Parathyroid adenoma (tissue), 2 donors: ENCODE data around the gene KIRREL3.

Experiments
- H2AFZ ChIP-seq: fragments of 300-600 bp; sonication (generic); one replicate; pipeline ENCODE4 v1.7.0; 2017; ENCODE audit warnings: antibody characterized with exemption, mild to moderate bottlenecking
- H3K27ac ChIP-seq: fragments of 300-600 bp; sonication (generic); one replicate; pipeline ENCODE4 v1.7.0; 2017
- H3K27me3 ChIP-seq: fragments of 300-600 bp; sonication (generic); one replicate; pipeline ENCODE4 v1.7.0; 2017; ENCODE audit warnings: low read length; ENCODE audit not compliant: control insufficient read depth, insufficient read depth
- H3K36me3 ChIP-seq: fragments of 300-600 bp; sonication (generic); one replicate; pipeline ENCODE4 v1.7.0; 2017; ENCODE audit warnings: low read length; ENCODE audit not compliant: control insufficient read depth, insufficient read depth
- H3K4me1 ChIP-seq: fragments of 300-600 bp; sonication (generic); one replicate; pipeline ENCODE4 v1.7.0; 2017; ENCODE audit warnings: control low read depth
- H3K4me2 ChIP-seq: fragments of 300-600 bp; sonication (generic); one replicate; pipeline ENCODE4 v1.7.0; 2017; ENCODE audit warnings: low read length
- H3K4me3 ChIP-seq: fragments of 300-600 bp; sonication (generic); one replicate; pipeline ENCODE4 v1.7.0; 2017; ENCODE audit warnings: low read depth, low read length
- H3K79me2 ChIP-seq: fragments of 300-600 bp; sonication (generic); one replicate; pipeline ENCODE4 v1.7.0; 2017; ENCODE audit warnings: control low read depth
- H3K9ac ChIP-seq: fragments of 300-600 bp; sonication (generic); one replicate; pipeline ENCODE4 v1.7.0; 2017; ENCODE audit warnings: mild to moderate bottlenecking
- H3K9me3 ChIP-seq: fragments of 300-600 bp; sonication (generic); one replicate; pipeline ENCODE4 v1.7.0; 2017; ENCODE audit warnings: low read length; ENCODE audit not compliant: control insufficient read depth
- TF ChIP-seq, protein P1 (sequence below): fragments of 300-600 bp; sonication (generic); IDR thresholded peaks from one replicate; pipeline ENCODE4 v1.7.0; 2017; ENCODE audit warnings: antibody characterized with exemption, mild to moderate bottlenecking
- donor health status: primary hyperparathyroidism.

KIRREL3 gene

DNA sequence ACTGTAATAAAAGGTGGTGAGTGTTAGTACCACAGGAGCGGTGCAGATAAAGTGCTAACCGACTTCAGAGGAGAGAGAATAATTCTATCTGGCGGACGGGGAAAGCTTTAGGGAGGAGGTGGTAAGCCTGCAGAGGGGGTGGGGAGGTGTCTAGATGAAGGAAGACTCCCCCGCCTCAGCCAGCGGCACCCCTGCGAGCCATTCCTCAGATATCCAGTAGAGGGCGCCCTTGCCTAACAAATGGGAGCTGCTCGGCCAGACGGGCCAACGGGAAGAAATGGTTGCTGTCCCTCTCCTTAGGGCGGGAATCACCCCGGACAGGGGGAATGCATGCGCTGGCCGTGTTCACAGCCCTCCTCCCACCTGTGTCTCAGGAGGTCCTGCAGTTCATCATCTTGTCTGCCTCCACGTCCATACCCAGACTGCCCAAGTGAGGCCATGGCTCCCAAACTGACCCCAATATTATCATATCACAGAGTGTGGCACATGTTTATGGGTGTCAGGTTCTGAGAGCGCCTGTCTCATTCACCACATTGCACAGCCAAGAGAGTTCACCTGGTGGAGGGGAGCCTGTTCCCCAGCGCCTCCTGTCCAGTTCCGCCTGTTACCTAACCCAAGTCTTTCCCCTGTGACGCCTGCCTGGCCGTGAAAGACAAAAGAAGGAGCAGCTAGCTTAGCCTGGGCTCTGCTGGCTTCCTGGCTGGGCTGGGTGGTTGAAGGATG is 559.6 kb downstream of the KIRREL3 start:
- H3K79me2 ChIP-seq: no peaks in the 10 kb centered on the region
- no peak overlapping the region for H3K27ac ChIP-seq
- H3K27me3 ChIP-seq: no peaks in the 10 kb centered on the region
- H3K4me2 ChIP-seq: no peak overlapping the region
- H3K9ac ChIP-seq: no peak overlapping the region
- TF ChIP-seq, protein P1, sequence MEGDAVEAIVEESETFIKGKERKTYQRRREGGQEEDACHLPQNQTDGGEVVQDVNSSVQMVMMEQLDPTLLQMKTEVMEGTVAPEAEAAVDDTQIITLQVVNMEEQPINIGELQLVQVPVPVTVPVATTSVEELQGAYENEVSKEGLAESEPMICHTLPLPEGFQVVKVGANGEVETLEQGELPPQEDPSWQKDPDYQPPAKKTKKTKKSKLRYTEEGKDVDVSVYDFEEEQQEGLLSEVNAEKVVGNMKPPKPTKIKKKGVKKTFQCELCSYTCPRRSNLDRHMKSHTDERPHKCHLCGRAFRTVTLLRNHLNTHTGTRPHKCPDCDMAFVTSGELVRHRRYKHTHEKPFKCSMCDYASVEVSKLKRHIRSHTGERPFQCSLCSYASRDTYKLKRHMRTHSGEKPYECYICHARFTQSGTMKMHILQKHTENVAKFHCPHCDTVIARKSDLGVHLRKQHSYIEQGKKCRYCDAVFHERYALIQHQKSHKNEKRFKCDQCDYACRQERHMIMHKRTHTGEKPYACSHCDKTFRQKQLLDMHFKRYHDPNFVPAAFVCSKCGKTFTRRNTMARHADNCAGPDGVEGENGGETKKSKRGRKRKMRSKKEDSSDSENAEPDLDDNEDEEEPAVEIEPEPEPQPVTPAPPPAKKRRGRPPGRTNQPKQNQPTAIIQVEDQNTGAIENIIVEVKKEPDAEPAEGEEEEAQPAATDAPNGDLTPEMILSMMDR: peak; percentile 76
- no peaks in the 10 kb centered on the region for H3K4me1 ChIP-seq
- no peaks in the 10 kb centered on the region for H3K36me3 ChIP-seq
- H2AFZ ChIP-seq: no peak overlapping the region
- no peaks in the 10 kb centered on the region for H3K9me3 ChIP-seq
- H3K4me3 ChIP-seq: no peak overlapping the region

DNA sequence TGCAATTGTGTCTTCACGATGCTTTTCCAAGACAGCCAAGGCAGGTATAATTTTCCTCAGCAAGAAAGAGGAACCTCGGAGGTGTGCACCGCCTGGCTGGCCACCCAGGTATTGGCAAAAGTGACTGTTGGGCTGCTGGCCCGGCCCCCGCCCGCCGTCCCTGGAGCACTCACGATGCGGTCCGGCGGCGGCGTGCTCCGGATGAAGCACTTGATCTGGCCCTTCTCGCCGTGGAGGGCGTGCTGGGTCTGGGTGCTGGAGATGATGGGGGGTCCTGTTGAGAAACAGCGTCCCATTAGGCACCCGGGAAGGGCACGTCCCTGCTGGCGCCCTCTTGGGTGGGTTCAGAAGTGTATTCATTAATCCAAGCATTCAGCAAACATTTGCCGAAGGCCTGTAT is 560.3 kb downstream of the KIRREL3 start:
- H3K4me2 ChIP-seq: no peak overlapping the region
- no peaks in the 10 kb centered on the region for H3K36me3 ChIP-seq
- no peak overlapping the region for H2AFZ ChIP-seq
- no peak overlapping the region for H3K9ac ChIP-seq
- H3K4me3 ChIP-seq: no peak overlapping the region
- H3K27ac ChIP-seq: no peak overlapping the region
- H3K79me2 ChIP-seq: no peaks in the 10 kb centered on the region
- TF ChIP-seq, protein P1: no peak
- H3K9me3 ChIP-seq: no peaks in the 10 kb centered on the region
- no peaks in the 10 kb centered on the region for H3K4me1 ChIP-seq
- H3K27me3 ChIP-seq: no peaks in the 10 kb centered on the region

DNA sequence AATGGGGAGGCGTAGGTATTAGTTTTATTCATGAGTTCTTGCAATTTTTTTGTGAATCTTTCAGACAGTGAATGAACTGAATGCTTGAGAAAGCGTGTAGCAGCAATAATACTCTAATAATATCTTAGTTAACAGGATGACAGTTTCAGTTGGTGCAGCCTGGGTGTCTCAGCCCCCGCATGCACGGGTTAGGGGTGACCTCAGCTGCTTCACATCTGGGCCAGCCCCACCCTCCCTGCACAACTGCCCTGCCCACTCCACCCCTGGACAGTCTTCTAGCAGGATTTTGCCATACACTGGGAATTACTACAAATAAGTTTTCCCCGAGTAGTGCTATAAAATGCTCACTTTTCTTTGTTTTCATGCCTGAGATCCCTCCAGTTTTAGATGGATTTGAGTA is 561.9 kb downstream of the KIRREL3 start:
- H3K27ac ChIP-seq: no peak overlapping the region
- TF ChIP-seq, protein P1: no peak
- H3K9me3 ChIP-seq: no peaks in the 10 kb centered on the region
- no peak overlapping the region for H3K9ac ChIP-seq
- H3K4me1 ChIP-seq: no peaks in the 10 kb centered on the region
- H2AFZ ChIP-seq: no peak overlapping the region
- no peak overlapping the region for H3K4me3 ChIP-seq
- no peaks in the 10 kb centered on the region for H3K27me3 ChIP-seq
- H3K79me2 ChIP-seq: no peaks in the 10 kb centered on the region
- H3K4me2 ChIP-seq: no peak overlapping the region
- H3K36me3 ChIP-seq: no peaks in the 10 kb centered on the region

DNA sequence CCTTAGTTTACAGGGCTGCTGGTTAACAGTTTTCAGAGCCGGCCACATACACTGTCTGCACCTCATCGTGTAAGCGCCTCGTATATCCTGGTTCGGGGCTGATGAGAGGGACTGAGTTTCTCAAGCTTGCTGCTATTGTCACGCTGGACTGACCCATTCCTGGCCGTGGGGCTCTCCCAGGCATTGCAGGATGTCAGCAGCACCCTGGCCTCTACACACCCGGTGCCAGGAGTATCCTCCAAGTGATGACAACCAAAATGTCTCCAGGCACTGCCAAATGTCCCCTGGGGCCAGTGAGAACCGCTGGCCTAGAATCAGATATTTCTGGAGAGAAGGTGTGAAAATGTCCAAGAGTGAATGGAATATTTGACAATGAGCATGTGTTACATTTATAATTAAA is 562.3 kb downstream of the KIRREL3 start:
- H3K36me3 ChIP-seq: no peaks in the 10 kb centered on the region
- H3K9me3 ChIP-seq: no peaks in the 10 kb centered on the region
- no peak overlapping the region for H3K9ac ChIP-seq
- no peaks in the 10 kb centered on the region for H3K4me1 ChIP-seq
- TF ChIP-seq, protein P1: no peak
- no peak overlapping the region for H3K4me3 ChIP-seq
- no peak overlapping the region for H2AFZ ChIP-seq
- no peaks in the 10 kb centered on the region for H3K79me2 ChIP-seq
- no peak overlapping the region for H3K4me2 ChIP-seq
- no peak overlapping the region for H3K27ac ChIP-seq
- H3K27me3 ChIP-seq: no peaks in the 10 kb centered on the region

DNA sequence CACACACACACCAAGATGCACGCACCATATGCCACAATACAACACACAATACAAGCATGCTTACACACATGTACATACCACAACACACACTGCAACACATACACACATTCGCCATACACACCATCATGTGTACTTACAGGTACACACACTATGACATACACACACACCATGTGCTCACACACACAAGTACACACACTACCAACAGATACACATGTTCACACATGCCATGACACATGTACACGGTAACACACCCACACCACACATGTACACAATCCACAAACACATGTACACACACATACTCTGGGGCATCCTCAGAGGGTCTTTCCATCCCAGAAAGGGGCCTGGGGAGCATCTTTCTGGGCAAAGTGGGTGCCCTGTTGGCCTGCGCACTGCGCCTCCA is 562.8 kb downstream of the KIRREL3 start:
- no peak overlapping the region for H3K27ac ChIP-seq

More for the DNA sequence above, 562.8 kb downstream of the KIRREL3 start:
- Histone ChIP-seq H2AFZ (no peak overlapping the region), H3K4me3 (no peak overlapping the region), H3K4me1 (no peaks in the 10 kb centered on the region), H3K36me3 (no peaks in the 10 kb centered on the region), H3K9ac (no peak overlapping the region), H3K79me2 (no peaks in the 10 kb centered on the region), H3K4me2 (no peak overlapping the region), H3K9me3 (no peaks in the 10 kb centered on the region), H3K27me3 (no peaks in the 10 kb centered on the region)
- TF ChIP-seq, protein P1: no peak
